RWPE1 (cell line): Measurements from ENCODE around the gene DENND5B.

Experiments
- CTCF ChIA-PET: fragments of 350-600 bp; sonication (Branson Sonifier 250); formaldehyde crosslinking; extraction: SDS; loops from one replicate; lab custom pipeline; 2021; lab: Yijun Ruan, JAX
- POLR2A ChIA-PET: fragments of 400-600 bp; formaldehyde crosslinking; extraction: SDS; loops from one replicate; lab custom pipeline; 2020; ENCODE audit warnings: antibody characterized with exemption; ENCODE audit not compliant: low non-redundant PET; lab: Yijun Ruan, JAX
- DNase-seq: peaks from one replicate; pipeline ENCODE4 v3.0.0; 2012; ENCODE audit warnings: low spot score
- H3K27ac ChIP-seq: fragments of 450-650 bp; 2 replicates; pipeline ENCODE4 v1.5.1; 2017
- CTCF ChIP-seq: fragments of 450-650 bp; conservative IDR thresholded peaks from 2 replicates; pipeline ENCODE4 v1.5.1; 2017; ENCODE audit warnings: low read depth, mild to moderate bottlenecking

DENND5B gene

GRCh38 chr12:31590642-31591379 is at the start of gene DENND5B:
Gene DENND5B, minus strand, starts transcription at chr12:31591136. Its CDS starts 304 bp downstream, at chr12:31590832.
- peak; percentile 55 for DNase-seq
- POLR2A ChIA-PET: no interaction called here
- CTCF ChIA-PET: interaction anchor here (0.5 to 1.1 kb wide), 3 partner anchors 187 to 722 kb away, joined by 3 to 8 read pairs (median 3); no protein-coding TSS in a partner anchor
- H3K27ac ChIP-seq: peak within 1 kb of the TSS; percentile 88
- TF ChIP-seq CTCF: peak; percentile 17; the same call in 1 of the 2 replicates

DNA sequence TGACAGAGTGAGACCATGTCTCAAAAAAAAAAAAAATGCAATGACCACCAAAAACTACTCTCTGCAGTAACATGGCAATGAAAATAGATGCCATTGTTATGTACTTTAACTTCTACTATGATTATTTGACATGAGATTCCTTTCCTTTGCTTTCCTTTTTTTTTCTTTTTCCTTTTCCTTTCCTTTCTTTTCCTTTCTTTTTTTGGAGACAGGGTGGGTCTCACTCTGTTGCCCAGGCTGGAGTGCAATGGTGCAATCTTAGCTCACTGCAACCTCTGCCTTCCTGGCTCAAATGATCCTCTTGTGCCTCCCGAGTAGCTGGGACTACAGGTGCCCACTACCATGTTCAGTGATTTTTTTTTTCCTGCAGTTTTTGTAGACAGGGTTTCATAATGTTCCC is 43.7 kb upstream of the DENND5B start:
- DNase-seq: no peak
- CTCF ChIA-PET: interaction anchor here (0.7 kb wide), 1 partner anchor 231 kb away, joined by 5 read pairs; no protein-coding TSS in a partner anchor
- TF ChIP-seq CTCF: no peak
- H3K27ac ChIP-seq: no peak overlapping the region
- POLR2A ChIA-PET: no interaction called here

DNA sequence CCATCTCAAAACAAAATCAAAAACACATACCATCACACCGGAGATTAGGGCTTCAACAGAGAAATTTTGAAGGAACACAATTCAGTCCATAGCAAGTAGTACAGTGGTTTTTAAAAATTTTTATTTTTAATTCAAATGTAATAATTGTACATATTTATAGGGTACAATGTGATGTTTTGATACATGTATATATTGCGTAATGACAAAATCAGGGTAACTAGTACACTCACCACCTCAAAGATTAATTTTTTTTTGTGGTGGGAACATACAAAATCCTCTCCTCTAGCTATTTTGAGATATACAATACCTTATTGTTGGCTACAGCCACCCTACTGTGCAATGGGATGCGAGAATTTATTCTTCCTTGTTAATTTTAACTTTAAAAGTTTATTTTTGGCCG is 42.5 kb upstream of the DENND5B start:
- no peak overlapping the region for H3K27ac ChIP-seq
- POLR2A ChIA-PET: no interaction called here
- CTCF ChIA-PET: no interaction called here
- no peak for DNase-seq
- TF ChIP-seq CTCF: no peak

- CTCF ChIA-PET: no interaction called here
These were observed 40.9 kb upstream of the DENND5B start for GRCh38 chr12:31631809-31632208.

DNA sequence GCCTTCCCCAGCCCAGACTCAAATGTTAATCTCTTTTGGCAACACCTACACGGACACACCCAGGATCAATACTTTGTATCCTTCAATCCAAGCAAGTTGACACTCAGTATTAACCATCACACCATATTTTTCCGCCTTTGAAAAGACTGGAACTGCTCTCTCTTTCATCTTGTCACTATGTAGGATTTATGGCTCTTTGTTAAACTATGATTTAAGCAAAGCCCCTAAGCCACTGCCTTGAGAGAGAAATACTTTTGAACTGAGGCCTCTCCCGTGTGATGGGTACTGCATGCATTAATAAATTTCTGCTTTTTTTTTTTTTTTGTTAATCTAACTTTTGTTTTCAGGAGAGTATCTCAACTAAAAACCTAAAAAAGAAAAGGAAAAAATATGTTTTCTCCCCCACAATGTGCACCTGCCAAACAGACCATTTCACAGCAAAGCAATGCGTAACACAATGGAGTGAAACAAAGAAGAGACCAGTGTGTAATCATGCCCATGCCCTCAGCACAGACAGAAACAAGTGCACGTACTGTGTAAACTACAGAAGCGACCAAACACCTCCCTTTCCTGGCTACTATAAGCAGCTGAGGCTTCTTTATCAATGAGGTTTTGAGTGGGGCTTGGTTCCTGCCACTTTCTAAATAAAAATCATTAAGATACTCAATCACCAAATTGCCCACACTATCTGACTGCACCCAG is 40.2 kb upstream of the DENND5B start:
- no peak for TF ChIP-seq CTCF
- CTCF ChIA-PET: no interaction called here
- DNase-seq: no peak
- POLR2A ChIA-PET: no interaction called here
- H3K27ac ChIP-seq: no peak overlapping the region

More at GRCh38 chr12:31631809-31632208, 40.9 kb upstream of the DENND5B start:
- no peak for DNase-seq
- POLR2A ChIA-PET: no interaction called here
- no peak for TF ChIP-seq CTCF
- H3K27ac ChIP-seq: no peak overlapping the region
